D341Med (cell line): ENCODE data around the gene TRERF1.
"Not testable (repeated sequence)": the region's sequence is repeated elsewhere in the genome, so short reads cannot be mapped to it uniquely, and the experiment has no call there.

Source experiments
- DNase-seq: peaks from one replicate; pipeline ENCODE4 v3.0.0; 2012; ENCODE audit warnings: low spot score

The TRERF1 gene

GRCh38 chr6:42451333-42452170 is at the start of gene TRERF1:
TRERF1 (minus strand) TSS chr6:42451926; CDS start chr6:42269590, 182,336 bp downstream.
- DNase-seq: peak; percentile 55

- DNase-seq: no peak
Observed at GRCh38 chr6:42498473-42499128, 46.9 kb upstream of the TRERF1 start.

- no peak for DNase-seq
Observed at GRCh38 chr6:42493914-42494539, 42.3 kb upstream of the TRERF1 start.

GRCh38 chr6:42488129-42488528 is 36.4 kb upstream of the TRERF1 start:
- DNase-seq: no peak

- DNase-seq: no peak
Observed at GRCh38 chr6:42484261-42484660, 32.5 kb upstream of the TRERF1 start.

GRCh38 chr6:42482174-42482573 is 30.4 kb upstream of the TRERF1 start:
- no peak for DNase-seq

- no peak for DNase-seq
Observed at GRCh38 chr6:42471714-42472113, 20.0 kb upstream of the TRERF1 start.

GRCh38 chr6:42471142-42471541 is 19.4 kb upstream of the TRERF1 start:
- DNase-seq: no peak

GRCh38 chr6:42468273-42468672 is 16.5 kb upstream of the TRERF1 start:
- DNase-seq: no peak

- no peak for DNase-seq
Observed at GRCh38 chr6:42467651-42468050, 15.9 kb upstream of the TRERF1 start.

GRCh38 chr6:42466470-42466869 is 14.7 kb upstream of the TRERF1 start:
- DNase-seq: not testable (repeated sequence)

GRCh38 chr6:42462474-42462972 is 10.8 kb upstream of the TRERF1 start:
- no peak for DNase-seq

GRCh38 chr6:42460883-42461282 is 9.2 kb upstream of the TRERF1 start:
- DNase-seq: no peak

- no peak for DNase-seq
Observed at GRCh38 chr6:42459888-42460287, 8.2 kb upstream of the TRERF1 start.

GRCh38 chr6:42454428-42454791 is 2.7 kb upstream of the TRERF1 start:
- no peak for DNase-seq

- peak; percentile 46 for DNase-seq
Observed at GRCh38 chr6:42453654-42454427, 2.1 kb upstream of the TRERF1 start.

- peak; percentile 89 for DNase-seq
Observed at GRCh38 chr6:42453031-42453653, 1.4 kb upstream of the TRERF1 start.

GRCh38 chr6:42452171-42453030 is 675 bp upstream of the TRERF1 start:
- DNase-seq: peak; percentile 73

GRCh38 chr6:42450477-42451332 is 1.0 kb downstream of the TRERF1 start:
- DNase-seq: no peak
